MM.1S (cell line): ENCODE measurements around the gene APOF.

Experiments
- EZH2 ChIP-seq: fragments of 300-600 bp; sonication (generic); optimal IDR thresholded peaks from 2 replicates; pipeline ENCODE3; 2017; ENCODE audit warnings: low read depth, mild to moderate bottlenecking, antibody characterized with exemption, low read length, mixed read lengths
- TF ChIP-seq, protein P1 (sequence below): fragments of 300-600 bp; sonication (generic); IDR thresholded peaks from 2 replicates; pipeline ENCODE4 v1.5.1; 2016; ENCODE audit warnings: antibody characterized with exemption, low read length, mixed read lengths

DNA sequence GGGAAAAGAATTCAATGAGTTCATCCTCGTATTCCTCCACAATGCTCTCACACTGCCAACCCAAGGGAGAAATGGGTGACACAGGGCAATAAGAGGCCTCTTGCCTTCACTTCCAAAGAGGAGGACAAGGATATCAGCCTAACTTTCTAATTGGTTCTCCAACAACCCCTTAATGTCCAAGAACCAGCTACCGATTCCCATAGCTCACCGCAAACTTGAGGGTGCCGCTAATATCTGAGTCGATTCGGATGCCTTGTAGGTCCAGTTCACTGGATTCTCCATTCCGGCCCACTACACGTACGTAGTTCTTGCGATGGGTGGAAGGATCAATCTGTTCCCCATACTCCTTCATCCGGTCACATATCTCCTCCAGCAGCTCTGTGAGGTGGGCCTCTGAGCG is 51.7 kb downstream of the APOF start:
- TF ChIP-seq, protein P1, sequence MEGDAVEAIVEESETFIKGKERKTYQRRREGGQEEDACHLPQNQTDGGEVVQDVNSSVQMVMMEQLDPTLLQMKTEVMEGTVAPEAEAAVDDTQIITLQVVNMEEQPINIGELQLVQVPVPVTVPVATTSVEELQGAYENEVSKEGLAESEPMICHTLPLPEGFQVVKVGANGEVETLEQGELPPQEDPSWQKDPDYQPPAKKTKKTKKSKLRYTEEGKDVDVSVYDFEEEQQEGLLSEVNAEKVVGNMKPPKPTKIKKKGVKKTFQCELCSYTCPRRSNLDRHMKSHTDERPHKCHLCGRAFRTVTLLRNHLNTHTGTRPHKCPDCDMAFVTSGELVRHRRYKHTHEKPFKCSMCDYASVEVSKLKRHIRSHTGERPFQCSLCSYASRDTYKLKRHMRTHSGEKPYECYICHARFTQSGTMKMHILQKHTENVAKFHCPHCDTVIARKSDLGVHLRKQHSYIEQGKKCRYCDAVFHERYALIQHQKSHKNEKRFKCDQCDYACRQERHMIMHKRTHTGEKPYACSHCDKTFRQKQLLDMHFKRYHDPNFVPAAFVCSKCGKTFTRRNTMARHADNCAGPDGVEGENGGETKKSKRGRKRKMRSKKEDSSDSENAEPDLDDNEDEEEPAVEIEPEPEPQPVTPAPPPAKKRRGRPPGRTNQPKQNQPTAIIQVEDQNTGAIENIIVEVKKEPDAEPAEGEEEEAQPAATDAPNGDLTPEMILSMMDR: no peak
- no peak for TF ChIP-seq EZH2
